HG02852 (cell line): ENCODE results near the gene GPSM1.

Experiments
- ATAC-seq: cut with Tn5 transposase; IDR thresholded peaks from one replicate; pipeline ENCODE4 v1.9.1; 2021; ENCODE audit warnings: mild to moderate bottlenecking, moderate library complexity; ENCODE audit not compliant: unreplicated experiment

Gene GPSM1

DNA sequence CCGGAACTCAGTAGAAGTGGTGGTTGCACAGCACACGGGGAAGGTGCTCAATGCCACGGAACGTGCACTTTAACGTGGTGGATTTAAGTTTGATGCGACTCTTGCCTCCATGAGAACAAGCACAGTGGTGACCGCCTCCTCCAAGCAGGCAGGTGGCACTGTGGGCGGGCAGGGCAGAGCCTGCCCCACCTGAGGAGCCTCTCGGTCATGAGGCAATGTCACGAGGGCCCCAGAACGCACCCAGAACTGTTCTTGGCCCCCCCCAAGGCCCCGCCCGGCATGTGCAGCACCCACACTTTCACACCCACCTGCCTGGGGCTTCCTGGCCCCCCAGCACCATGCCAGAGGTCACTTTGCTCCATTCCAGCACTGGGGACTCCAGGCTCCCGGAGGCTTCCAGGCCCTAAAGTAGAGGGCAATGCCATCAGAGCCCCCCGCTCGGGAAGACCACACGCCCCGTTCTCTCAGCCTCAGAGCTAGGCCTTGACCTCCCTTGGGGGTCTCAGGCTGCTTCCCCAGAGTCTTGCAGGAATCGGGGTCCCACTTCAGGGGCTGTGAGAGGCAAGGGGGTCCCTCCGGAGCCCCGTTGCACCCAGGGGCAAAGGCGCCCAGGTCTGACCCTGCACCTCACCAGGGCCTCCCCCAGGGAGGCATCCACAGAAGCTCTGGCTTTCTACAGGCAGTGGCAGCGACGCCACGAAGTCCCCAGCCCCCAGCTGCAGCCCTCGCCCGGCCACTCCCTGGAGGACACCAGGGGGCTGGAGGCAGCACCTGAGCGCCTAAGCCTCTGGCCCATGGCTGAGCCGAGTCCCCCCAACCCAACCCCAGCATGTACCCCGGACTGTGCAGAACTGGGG, 37.5 kb upstream of the GPSM1 start:
- no peak for ATAC-seq

DNA sequence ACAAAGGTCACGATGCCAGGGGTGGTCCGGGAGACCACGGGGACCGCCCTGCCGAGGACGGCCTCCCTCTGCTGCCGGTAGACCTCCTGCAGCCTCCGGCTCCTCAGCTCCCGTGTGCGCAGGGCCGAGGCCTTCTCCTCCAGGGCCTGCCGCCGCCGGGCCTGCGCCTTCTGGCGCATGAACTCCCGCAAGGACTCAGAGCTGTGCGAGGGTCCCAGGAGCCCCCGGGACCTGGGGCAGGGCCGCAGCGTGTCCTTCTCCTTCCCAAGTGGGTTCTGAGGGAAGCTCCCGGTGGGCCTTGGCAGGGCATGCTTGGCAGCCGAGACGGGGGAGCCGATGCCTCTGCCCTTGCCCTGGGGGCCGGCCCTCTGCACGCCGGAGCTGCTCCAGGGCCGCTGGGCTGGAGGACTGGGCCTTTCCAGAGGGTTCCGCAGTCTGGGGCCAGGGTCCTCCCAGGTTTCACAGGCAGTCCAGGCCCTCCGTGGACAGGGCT, 36.8 kb upstream of the GPSM1 start:
- no peak for ATAC-seq

- no peak for ATAC-seq
Observed at GRCh38 chr9:136291306-136292025, 35.9 kb upstream of the GPSM1 start.

DNA sequence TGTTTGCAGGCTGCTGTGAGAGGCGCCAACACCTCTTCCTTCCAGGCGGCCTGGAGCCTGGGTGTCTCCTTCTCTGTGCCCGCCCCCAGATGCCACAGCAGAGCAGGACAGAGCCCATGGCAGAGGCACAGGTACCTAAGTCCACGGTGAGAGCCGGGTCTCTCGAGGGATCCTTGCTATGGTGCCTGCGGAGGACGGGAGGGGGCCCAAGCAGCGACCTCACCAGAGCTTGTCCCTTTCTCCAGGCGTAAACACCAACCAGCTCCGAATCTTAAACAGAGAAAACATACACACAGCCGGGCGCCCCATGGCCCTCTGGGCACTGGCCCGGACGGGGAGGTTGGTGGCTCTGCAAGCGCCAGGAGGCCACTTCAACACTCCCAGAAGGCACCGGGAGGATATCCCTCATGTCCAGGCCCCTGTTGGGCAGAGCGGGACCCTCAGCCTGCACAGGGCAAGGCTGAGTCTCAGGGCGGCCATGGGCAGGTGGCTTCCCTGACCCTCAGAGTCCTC, 35.3 kb upstream of the GPSM1 start:
- no peak for ATAC-seq

GRCh38 chr9:136292591-136293448, 34.5 kb upstream of the GPSM1 start:
- no peak for ATAC-seq

- ATAC-seq = no peak
Observed at GRCh38 chr9:136293476-136294077, 33.8 kb upstream of the GPSM1 start.

- no peak for ATAC-seq
Observed at GRCh38 chr9:136294437-136294836, 32.9 kb upstream of the GPSM1 start.

DNA sequence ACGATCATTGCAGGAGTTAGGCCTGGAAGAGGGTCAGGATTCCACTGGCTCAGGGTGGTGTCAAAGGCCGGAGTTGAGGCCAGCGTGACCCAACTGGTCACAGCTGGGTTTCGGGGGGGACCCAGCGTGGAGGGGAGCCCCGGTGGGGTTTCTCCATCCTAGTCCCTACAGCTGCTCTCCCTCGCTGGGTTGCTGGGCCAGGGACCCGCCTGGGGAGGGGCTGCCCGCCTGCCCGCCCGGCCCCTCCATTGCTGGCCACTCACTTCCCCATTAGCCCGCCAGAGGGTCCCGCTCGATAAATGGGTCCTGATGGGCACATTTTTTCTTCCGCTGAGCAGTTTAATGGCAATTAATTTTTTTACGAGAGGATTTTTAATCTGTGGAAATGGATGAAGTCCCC, 32.3 kb upstream of the GPSM1 start:
- ATAC-seq = no peak

- no peak for ATAC-seq
Observed at GRCh38 chr9:136295542-136296433, 31.6 kb upstream of the GPSM1 start.

DNA sequence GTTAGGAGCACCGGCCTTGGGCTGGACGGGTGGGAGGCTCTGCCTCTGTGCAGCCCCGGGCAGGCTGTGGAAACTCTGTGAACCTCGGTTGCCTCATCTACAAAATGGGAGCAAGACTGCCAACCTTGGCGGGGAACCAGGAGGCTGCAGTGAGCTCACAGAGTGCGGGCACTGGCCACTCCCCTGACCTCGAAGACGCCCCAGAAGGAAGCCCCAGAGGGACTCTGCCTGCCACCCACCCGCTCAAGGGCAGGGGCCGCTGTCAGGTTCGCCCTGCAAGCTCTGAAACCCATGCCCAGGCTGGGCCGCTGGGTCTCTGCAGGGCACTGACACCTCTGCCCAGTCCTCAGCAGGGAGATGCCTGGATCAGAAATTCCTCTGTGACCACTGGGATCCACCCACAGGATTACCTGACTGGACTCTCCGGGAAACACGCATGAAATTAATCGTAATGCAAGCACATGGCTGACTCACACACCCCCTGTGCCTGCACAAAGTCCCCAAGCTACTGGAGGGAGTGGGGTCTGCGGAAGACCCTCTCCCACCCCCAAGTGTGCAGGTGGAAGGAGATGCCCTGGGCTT, 30.8 kb upstream of the GPSM1 start:
- ATAC-seq = no peak

DNA sequence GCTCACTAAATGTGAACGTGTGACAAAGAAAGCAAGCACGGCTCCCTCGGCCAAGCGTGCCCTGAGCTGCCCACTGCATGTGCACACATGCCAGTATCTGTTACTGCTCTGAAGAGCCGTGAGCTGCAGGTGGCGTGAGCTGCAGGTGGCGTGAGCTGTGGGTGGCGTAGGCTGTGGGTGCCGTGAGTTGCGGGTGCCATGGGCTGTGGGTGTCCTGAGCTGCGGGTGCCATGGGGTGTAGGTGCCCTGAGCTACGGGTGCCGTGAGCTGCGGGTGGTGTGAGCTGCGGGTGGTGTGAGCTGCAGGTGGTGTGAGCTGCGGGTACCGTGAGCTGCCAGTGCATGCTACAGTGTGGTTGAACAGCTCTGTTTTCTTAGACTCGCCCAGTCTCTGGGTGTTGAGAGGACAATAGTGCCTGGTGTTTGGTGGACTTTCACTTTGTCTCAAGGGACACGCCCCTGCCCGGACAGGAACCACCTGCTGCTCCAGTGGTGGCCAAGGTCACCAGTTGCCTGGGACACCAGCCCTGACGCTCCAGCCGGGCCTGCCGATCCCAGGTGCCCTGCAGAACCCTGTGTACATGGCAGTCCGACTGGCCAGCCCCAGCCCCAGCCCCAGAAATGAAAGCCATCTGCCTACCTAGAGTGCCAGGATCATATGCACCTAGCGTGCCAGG, 30.2 kb upstream of the GPSM1 start:
- no peak for ATAC-seq

- ATAC-seq = no peak
Observed at GRCh38 chr9:136297766-136298735, 29.3 kb upstream of the GPSM1 start.

- ATAC-seq = no peak
Observed at GRCh38 chr9:136299116-136299515, 28.2 kb upstream of the GPSM1 start.

DNA sequence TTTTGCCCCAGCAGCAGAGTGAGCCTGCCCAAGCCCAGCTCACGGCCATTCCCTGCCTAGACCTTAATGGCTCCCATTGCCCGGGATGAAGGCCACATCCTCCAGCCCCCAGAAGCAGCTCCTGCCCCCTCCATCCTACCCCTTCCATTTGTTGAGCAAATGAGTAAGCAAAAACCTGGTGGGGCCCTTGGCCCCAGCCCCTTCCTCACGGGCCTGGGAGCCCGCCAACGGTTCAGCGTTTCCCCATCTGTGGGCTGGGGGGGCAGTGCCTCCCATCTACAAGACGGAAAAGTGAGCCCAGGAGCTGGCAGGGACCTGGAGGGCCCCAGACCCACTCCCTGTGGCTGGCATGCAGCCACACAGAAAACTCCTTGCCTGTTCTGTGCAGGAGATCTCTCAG, 27.8 kb upstream of the GPSM1 start:
- no peak for ATAC-seq

DNA sequence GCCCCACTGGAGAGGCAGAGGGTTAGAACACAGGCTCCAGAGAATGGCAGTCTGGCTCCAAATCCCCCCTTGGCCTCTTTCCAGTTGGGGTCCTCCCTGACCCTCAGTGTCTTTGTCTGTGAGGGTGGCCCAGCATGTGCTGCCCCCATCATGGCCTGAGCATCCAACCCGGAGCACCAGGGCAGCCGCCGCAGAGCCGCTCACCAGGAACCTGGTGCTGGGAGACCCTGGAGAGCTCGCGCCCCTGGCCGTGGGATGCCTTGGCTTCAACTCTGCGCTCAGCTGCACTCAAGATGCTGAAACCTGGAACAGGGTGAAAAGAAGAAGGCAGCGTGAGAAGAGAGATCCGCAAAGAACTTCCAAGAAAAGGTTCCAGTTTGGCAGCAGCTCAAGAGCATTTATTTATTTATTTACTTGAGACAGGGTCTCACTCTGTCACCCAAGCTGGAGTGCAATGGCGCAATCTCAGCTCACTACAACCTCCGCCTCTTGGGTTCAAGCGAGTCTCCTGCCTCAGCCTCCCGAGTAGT, 27.3 kb upstream of the GPSM1 start:
- no peak for ATAC-seq

GRCh38 chr9:136300866-136301265, 26.5 kb upstream of the GPSM1 start:
- ATAC-seq = no peak

DNA sequence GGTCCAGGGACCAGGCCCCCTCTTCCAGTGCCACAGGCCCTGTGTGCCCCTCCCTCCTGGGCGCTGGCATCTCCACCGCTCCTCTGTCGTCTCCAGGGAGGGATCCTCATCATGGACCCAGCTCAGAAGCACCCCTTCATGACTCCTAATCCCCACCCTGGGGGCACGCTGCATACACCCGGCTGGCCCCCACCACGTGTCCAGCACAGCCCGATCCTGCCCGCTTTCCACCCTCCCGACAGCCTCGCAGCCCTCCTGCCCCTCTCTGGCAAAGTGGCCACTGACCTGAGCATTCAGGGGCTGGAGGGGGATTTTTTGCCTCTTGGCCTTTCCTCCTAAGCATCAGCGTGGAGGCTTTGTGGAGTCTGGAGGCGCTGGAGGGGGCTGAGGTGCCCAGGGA, 24.8 kb upstream of the GPSM1 start:
- ATAC-seq = no peak
